GM12874 (cell line): Measurements from ENCODE around the gene PIR.

Source experiments
- TF ChIP-seq, protein P1 (sequence below): IDR thresholded peaks from 2 replicates; pipeline ENCODE4 v1.5.1; 2011; ENCODE audit warnings: low read depth, mild to moderate bottlenecking, control low read depth, low read length, moderate library complexity; ENCODE audit not compliant: insufficient read depth

PIR gene

DNA sequence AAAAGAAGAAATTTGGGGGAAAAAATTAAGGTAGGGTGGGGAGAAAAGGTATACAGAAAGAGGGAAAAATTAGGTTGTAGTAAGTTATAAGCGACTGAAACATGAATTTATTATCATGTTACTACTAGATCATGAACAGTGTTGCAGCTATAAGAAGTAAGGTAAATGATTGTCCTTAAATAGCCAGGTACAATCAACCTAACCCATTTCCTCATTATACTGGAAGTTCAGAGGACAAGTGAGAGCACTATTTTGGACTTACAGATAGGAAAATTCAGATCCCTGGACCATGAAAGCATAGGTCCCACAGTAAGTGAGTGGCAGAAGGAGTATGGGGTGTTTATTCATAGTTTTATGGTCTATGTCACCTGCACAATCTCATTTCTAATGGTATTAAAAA is 23.5 kb downstream of the PIR start:
- TF ChIP-seq, protein P1, sequence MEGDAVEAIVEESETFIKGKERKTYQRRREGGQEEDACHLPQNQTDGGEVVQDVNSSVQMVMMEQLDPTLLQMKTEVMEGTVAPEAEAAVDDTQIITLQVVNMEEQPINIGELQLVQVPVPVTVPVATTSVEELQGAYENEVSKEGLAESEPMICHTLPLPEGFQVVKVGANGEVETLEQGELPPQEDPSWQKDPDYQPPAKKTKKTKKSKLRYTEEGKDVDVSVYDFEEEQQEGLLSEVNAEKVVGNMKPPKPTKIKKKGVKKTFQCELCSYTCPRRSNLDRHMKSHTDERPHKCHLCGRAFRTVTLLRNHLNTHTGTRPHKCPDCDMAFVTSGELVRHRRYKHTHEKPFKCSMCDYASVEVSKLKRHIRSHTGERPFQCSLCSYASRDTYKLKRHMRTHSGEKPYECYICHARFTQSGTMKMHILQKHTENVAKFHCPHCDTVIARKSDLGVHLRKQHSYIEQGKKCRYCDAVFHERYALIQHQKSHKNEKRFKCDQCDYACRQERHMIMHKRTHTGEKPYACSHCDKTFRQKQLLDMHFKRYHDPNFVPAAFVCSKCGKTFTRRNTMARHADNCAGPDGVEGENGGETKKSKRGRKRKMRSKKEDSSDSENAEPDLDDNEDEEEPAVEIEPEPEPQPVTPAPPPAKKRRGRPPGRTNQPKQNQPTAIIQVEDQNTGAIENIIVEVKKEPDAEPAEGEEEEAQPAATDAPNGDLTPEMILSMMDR, result no peak

DNA sequence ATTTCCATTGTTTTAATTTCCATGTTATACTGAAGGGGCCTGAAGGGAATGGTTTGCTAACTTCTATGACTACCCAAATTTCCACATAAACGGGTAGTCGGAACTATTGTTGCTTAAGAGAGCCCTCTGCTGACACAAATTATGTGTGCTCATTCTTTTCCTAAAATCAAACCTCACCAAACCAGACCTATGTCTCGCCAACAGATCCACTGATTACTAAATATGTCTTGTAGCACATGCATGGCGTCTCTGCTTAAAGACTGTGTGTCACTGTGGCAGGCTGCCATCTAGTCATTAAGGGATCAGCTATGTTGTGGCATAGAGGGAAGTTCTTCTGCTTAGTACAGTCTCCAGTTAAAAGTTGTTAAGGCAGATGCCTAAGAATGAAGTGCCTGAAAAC is 25.1 kb downstream of the PIR start:
- TF ChIP-seq, protein P1, result no peak

DNA sequence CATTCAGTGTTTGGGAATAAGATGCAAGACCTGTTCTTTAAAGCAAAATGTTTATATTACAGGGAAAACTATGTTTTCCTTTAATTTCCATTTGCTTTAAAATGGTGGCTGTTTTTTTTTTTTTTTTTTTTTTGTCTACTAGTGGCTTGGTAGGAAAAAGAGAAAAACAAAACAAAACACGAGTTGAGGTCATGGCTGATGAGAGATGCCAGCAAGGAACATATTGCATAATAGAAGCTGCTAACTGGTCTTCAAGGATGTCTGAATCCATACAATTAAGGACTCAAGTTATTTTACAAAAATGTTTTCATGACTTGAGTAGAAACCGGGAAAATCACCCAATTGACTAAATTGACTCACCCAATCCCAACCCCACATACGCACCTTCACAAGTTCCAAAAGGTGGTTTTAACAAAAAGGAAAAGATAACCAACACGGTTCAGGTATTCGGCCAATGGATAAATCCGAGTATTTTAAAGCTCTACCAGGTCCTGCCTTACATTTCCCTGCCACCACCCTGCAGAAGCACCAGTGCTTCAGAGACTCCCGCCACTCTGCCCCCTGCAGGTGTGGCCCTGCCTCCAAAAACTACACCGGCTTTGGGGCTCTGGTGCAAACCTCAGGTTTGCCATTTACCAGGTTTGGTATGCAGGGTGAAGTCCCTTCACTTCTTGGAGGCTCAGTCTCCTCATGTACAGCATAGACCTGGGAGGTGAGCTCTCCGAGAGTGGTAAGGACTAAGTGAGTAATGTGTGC is 27.1 kb downstream of the PIR start:
- TF ChIP-seq, protein P1, result no peak

DNA sequence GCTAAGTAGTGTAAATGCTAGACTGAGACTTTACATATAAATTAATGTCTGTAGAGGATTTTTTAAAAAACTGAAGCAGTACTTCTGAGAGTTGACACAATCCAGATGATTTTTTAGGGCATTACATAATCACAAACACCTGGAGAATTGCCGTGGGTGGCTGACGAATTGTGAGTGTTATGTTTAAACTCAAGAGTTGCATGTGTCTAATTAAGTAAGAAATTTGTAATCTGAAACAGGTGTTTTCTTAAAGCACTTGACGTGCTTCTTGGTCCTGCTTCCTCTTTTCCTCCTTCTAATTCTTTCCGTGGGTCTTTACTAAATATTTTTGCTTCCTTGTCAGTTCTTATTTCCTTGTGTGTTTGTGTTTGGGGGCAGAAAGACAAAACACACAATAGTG is 27.8 kb downstream of the PIR start:
- TF ChIP-seq, protein P1, result no peak

DNA sequence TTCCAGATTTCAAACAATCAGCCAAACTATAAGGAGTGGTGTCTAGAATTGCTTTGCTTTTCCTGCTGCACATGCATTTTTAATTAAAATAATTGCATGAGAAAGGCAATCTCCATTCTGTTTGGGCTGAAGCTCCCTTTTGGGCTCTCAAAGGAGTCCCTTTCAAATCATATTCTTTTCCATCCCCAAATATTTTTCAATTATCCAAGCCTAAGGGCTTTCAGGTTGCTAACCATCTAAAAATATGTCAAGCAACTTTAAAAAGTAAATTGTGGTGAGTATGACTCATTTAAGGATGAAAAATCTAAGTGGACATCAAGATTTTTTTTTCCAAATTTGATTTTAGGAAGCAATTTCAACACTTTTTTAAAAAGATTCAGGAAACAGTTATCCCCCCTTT is 28.4 kb downstream of the PIR start:
- TF ChIP-seq, protein P1, result no peak

DNA sequence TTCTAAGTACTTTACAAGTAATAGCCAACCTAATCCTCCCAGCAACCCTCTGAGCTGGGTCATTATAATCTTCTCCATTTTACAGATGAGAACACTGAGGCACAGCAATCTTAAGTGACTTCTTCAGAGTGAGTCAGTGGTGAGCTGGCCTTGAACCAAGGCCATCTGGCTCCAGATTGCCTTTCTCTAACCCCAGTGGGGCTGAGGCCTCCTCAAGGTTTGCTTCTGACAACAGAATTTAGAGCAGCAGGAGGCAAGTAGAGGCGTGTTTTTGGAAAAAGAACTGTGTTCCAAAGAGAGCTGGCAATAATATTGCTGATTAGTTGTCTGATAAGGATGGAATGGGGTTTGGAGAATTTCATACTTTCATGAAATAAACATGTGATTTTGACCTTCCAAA is 41.2 kb downstream of the PIR start:
- TF ChIP-seq, protein P1, result no peak

DNA sequence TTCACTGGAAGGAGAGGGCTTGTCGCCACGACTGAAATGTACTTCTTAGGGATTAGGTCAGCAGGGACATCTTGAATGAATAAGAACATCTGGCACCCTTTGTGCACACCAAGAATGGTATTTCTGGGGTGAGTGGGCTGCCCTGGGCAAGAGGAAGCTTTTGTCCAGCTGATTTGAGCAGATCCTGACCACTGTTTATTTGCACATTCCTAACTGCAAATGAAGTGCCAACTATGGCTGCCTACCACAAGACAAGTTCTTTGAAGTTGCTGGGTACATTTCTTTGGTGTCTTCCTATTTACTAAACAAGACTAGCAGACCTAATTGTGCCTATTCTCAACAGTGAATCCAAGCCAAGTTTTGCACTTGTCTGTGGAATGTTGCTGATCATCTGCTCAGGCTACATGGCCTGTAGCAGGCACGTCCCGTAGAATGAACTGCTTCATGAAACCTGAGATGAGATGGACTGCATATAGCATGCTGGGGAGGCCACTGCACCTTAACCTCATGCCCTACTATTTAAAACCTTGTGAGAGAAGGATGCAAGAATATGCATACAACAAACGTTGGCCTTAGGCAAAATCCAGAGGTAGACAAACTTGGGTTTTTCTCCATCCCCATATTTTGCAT is 45.0 kb downstream of the PIR start:
- TF ChIP-seq, protein P1, result no peak
